ENCODE measurements around the gene DOCK10. TPM values are rescaled to one million over a fixed set of nuclear protein-coding genes. Genes with fewer than 3 reads are reported as not detected.

Gene DOCK10
- total RNA-seq, 4 donors from 2014 or later = 11.9 to 42.0 (median 17.9) TPM

GRCh38 chr2:224971214-224971613, 71.1 kb downstream of the DOCK10 start:
- DNase-seq (ENCODE audit: low spot score) (no peak), ATAC-seq (ENCODE audit: low FRiP score) (no peak)
- TF ChIP-seq, protein P1, sequence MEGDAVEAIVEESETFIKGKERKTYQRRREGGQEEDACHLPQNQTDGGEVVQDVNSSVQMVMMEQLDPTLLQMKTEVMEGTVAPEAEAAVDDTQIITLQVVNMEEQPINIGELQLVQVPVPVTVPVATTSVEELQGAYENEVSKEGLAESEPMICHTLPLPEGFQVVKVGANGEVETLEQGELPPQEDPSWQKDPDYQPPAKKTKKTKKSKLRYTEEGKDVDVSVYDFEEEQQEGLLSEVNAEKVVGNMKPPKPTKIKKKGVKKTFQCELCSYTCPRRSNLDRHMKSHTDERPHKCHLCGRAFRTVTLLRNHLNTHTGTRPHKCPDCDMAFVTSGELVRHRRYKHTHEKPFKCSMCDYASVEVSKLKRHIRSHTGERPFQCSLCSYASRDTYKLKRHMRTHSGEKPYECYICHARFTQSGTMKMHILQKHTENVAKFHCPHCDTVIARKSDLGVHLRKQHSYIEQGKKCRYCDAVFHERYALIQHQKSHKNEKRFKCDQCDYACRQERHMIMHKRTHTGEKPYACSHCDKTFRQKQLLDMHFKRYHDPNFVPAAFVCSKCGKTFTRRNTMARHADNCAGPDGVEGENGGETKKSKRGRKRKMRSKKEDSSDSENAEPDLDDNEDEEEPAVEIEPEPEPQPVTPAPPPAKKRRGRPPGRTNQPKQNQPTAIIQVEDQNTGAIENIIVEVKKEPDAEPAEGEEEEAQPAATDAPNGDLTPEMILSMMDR (IDR thresholded peaks at IDR 0.05) = no peak

DNA sequence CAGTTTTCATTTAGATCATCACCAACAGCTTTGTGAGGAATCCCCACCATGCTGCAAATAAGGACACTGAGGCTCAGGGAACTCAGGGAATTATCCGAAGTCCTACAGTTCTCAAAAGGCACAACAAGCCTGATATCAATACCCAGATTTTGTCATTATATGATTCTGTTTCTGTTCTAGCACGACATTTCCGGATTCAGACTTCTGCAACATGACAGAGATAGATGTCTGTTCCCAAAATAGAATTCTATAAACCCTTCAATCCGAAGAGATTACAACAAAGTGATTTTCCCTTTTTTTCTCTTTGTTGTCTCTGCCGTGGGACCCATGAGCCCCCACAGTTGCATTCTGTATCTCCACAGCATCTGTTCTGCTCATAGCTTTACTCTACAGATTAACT, 72.0 kb downstream of the DOCK10 start:
- TF ChIP-seq, protein P1 (IDR thresholded peaks at IDR 0.05) = no peak
- ATAC-seq (ENCODE audit: low FRiP score) = no peak
- DNase-seq (ENCODE audit: low spot score) = no peak

DNA sequence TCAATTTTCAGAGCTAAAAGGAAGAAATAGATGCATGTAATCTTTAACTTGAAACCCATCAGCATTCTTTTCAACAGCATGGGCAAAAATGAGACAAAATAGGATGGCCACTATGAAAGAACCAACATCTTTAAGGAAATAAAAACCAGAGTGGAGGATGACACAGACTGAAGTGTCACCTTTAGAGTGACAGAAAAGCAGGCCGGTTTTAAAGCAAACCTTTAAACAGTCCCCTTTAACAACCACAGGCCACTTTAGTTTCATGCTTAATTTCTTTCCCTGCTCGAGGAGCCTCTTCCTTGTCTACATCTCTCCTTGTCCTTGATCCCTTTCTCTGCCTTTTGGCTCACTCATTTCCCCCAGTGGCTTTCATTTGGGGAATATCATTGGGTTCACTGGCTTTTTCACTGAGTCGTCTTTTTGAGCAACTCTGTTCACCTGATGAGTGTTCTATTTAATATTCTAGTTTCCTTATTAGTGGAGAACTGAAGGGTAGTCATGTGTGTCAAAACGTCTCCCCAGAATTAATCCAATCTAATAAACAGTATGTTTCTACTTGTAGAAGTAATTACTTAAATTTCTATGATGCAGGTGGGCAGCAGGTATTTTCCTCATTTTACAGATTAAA, 72.5 kb downstream of the DOCK10 start:
- TF ChIP-seq, protein P1 (IDR thresholded peaks at IDR 0.05) = no peak
- DNase-seq (ENCODE audit: low spot score) = no peak
- ATAC-seq (ENCODE audit: low FRiP score) = no peak

DNA sequence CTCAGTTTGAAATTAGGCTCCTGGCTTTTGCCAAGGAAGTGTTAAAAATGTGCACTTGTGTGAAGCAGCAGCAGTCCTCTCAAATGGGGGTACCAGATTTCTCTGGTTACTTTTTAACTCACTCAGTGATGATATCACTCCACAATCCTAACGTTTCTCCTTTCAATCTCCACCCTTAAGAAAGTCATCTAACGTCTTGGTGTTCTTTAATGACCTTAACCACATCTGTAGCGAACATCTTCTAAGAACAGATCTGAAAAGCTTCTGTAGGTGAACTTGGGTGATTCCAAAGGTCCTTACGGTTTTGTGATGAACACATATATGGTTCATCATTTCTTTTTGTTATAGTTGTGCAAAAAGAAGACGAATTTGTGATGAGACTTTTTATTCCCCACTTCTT, 73.2 kb downstream of the DOCK10 start:
- TF ChIP-seq, protein P1 (IDR thresholded peaks at IDR 0.05) = no peak
- ATAC-seq (ENCODE audit: low FRiP score) (no peak), DNase-seq (ENCODE audit: low spot score) (no peak)

DNA sequence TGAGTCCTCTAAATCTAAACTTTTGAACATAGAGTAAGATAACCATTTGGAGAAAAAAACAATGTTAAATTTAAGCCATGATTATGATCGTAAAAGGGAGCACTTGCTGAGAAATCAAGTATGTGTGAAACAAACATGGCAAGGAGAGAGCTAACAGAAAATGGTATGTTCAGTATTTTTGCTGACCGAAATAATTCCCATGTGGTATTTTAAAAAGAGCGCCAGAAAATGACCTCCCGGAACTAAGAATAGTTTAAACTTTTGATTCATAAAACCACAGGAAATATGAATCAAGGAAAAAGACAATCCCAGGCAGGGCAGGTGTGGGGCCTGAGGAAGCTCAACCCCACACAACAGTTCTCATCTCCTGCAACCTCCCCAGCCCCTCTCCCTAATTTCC, 74.2 kb downstream of the DOCK10 start:
- ATAC-seq (ENCODE audit: low FRiP score) (no peak), DNase-seq (ENCODE audit: low spot score) (no peak)
- TF ChIP-seq, protein P1 (IDR thresholded peaks at IDR 0.05) = no peak

GRCh38 chr2:224966613-224967012, 75.7 kb downstream of the DOCK10 start:
- ATAC-seq (ENCODE audit: low FRiP score) (no peak), DNase-seq (ENCODE audit: low spot score) (no peak)
- TF ChIP-seq, protein P1 (IDR thresholded peaks at IDR 0.05) = no peak

GRCh38 chr2:224959556-224959955, 82.7 kb downstream of the DOCK10 start:
- TF ChIP-seq, protein P1 (IDR thresholded peaks at IDR 0.05) = no peak
- ATAC-seq (ENCODE audit: low FRiP score) (no peak), DNase-seq (ENCODE audit: low spot score) (no peak)
